ENCODE results near the gene C20orf202.

GRCh38 chr20:1204576-1204975, 1.3 kb downstream of the C20orf202 start:
- TF ChIP-seq EZH2 (IDR thresholded peaks at IDR 0.05): no peak
- no peak for TF ChIP-seq ZNF274 (IDR thresholded peaks at IDR 0.05; ENCODE audit: low read depth, low read length)
- no peak for TF ChIP-seq POLR2AphosphoS5 (IDR thresholded peaks at IDR 0.05; ENCODE audit: low read depth, low read length)
- no peak for TF ChIP-seq FOSL1 (IDR thresholded peaks at IDR 0.05; ENCODE audit: low read depth)
- TF ChIP-seq CTCF (IDR thresholded peaks at IDR 0.05 in 2 of 3, conservative IDR thresholded peaks at IDR 0.05 in 1 of 3; ENCODE audit: borderline replicate concordance in 1 of 3, insufficient read depth in 1 of 3, low read depth in 2 of 3, low read length in 2 of 3): no peak
- TF ChIP-seq EGR1 (IDR thresholded peaks at IDR 0.05; ENCODE audit: low read depth): no peak
- no peak for TF ChIP-seq CBX3 (IDR thresholded peaks at IDR 0.05; ENCODE audit: low read depth)
- TF ChIP-seq POLR2A (IDR thresholded peaks at IDR 0.05; ENCODE audit: borderline replicate concordance, extremely low read depth, insufficient read depth, insufficient read length): no peak
- TF ChIP-seq MAX (IDR thresholded peaks at IDR 0.05): no peak
- no peak for TF ChIP-seq EZH2phosphoT487 (IDR thresholded peaks at IDR 0.05; ENCODE audit: borderline replicate concordance)

Measured in HCT116 (cell line).